Endothelial cell of umbilical vein (primary cell): ENCODE measurements around the gene BSDC1. TPM values are rescaled to one million over a fixed set of nuclear protein-coding genes. Genes with fewer than 3 reads are reported as not detected.

Source experiments
- BruUV-seq: library from RNA; stranded (reverse); fragments of 400-500 nt; replicated peaks from 2 replicates; lab custom pipeline; 2021; lab: Mats Ljungman, UMichigan
- CTCF ChIA-PET: fragments of 300-600, 350-600 bp; sonication (Branson Sonifier 250); formaldehyde crosslinking; loops from one replicate; lab custom pipeline; 2021; ENCODE audit warnings: antibody characterized with exemption, inconsistent platforms; lab: Charles Lee
- POLR2A ChIA-PET: fragments of 300-600, 350-600 bp; sonication (Branson Sonifier 250); formaldehyde crosslinking; loops from one replicate; lab custom pipeline; 2021; ENCODE audit warnings: antibody characterized with exemption, inconsistent platforms; lab: Charles Lee
- DNase-seq: peaks from one replicate; pipeline ENCODE4 v3.0.0-alpha.2; 2011; ENCODE audit warnings: low read depth, low spot score
- FAIRE-seq: peaks from 2 replicates; lab custom pipeline; 2011; peaks lifted over from hg19 to GRCh38; lab: Jason Lieb, UNC
- H2AFZ ChIP-seq: 2 replicates; pipeline ENCODE4 v1.6.0; 2012; ENCODE audit warnings: low read depth, low read length, control low read depth, inconsistent platforms
- H3K27ac ChIP-seq: 2 replicates; pipeline ENCODE4 v1.5.1; 2011; ENCODE audit warnings: low read depth, mild to moderate bottlenecking, control low read depth, low read length, moderate library complexity; ENCODE audit not compliant: insufficient read depth
- H3K27me3 ChIP-seq, 2 experiments: 2 replicates each; pipeline versions ENCODE4 v1.6.0 to v1.6.1; 2011; ENCODE audit warnings: low read length in 2 of 2, mixed read lengths in 1 of 2; ENCODE audit not compliant: control insufficient read depth in 2 of 2, insufficient read depth in 2 of 2
- H3K36me3 ChIP-seq, 2 experiments: 2 replicates in 1 of 2; 3 replicates in 1 of 2; pipeline ENCODE4 v1.5.1; 2011; ENCODE audit warnings: low read length in 2 of 2, mild to moderate bottlenecking in 1 of 2, moderate library complexity in 1 of 2; ENCODE audit not compliant: control insufficient read depth in 2 of 2, insufficient read depth in 2 of 2; ENCODE audit errors: extremely low read depth in 1 of 2
- H3K4me1 ChIP-seq: 3 replicates; pipeline ENCODE4 v1.5.1; 2011; ENCODE audit warnings: mild to moderate bottlenecking, low read length; ENCODE audit not compliant: control insufficient read depth, insufficient read depth; ENCODE audit errors: extremely low read depth
- H3K4me2 ChIP-seq: 2 replicates; pipeline ENCODE4 v1.6.1; 2011; ENCODE audit warnings: low read length, control low read depth, mixed read lengths; ENCODE audit not compliant: insufficient read depth
- H3K4me3 ChIP-seq, 3 experiments: fragments of 200-600 bp in 1 of 3; sonication (generic), shearing (Covaris generic) in 1 of 3; replicated peaks in 1 of 3; 2 replicates each; pipeline ENCODE4 v1.5.1; 2011 to 2016; ENCODE audit warnings: control low read depth in 3 of 3, low read length in 3 of 3, mild to moderate bottlenecking in 2 of 3, inconsistent platforms in 1 of 3, low read depth in 1 of 3, moderate library complexity in 1 of 3; ENCODE audit not compliant: insufficient read depth in 1 of 3
- H3K79me2 ChIP-seq: 2 replicates; pipeline ENCODE4 v1.6.0; 2012; ENCODE audit warnings: low read length, inconsistent platforms; ENCODE audit not compliant: control insufficient read depth, insufficient read depth
- H3K9ac ChIP-seq: replicated peaks from 2 replicates; pipeline ENCODE3; 2011; ENCODE audit warnings: low read length, control low read depth; ENCODE audit not compliant: insufficient read depth; ENCODE audit errors: extremely low read depth
- H3K9me1 ChIP-seq: replicated peaks from 3 replicates; pipeline ENCODE4 v1.6.0; 2011; ENCODE audit warnings: mild to moderate bottlenecking, low read length; ENCODE audit not compliant: control insufficient read depth, insufficient read depth; ENCODE audit errors: extremely low read depth
- H3K9me3 ChIP-seq: replicated peaks from 2 replicates; pipeline ENCODE4 v1.5.1; 2012; ENCODE audit warnings: low read length, inconsistent platforms; ENCODE audit not compliant: control insufficient read depth, insufficient read depth
- H4K20me1 ChIP-seq: replicated peaks from 2 replicates; pipeline ENCODE3; 2011; ENCODE audit warnings: mild to moderate bottlenecking, low read length; ENCODE audit not compliant: control insufficient read depth, insufficient read depth; ENCODE audit errors: extremely low read depth
- CTCF ChIP-seq, 2 donors: IDR thresholded peaks; 1 replicate in 1 of 2; 2 replicates in 1 of 2; pipeline ENCODE4 v1.5.1; 2011; ENCODE audit warnings: low read length in 2 of 2, mild to moderate bottlenecking in 2 of 2, moderate library complexity in 2 of 2, control low read depth in 1 of 2, inconsistent platforms in 1 of 2, low read depth in 1 of 2; ENCODE audit not compliant: insufficient read depth in 1 of 2; ENCODE audit errors: extremely low read depth in 1 of 2
- POLR2A ChIP-seq: IDR thresholded peaks from 2 replicates; pipeline ENCODE4 v1.6.1; 2012; ENCODE audit warnings: low read depth, mild to moderate bottlenecking, control low read depth, low read length
- POLR2AphosphoS5 ChIP-seq: IDR thresholded peaks from 2 replicates; pipeline ENCODE4 v1.6.1; 2012; ENCODE audit warnings: low read depth, mild to moderate bottlenecking, control low read depth, low read length, moderate library complexity; ENCODE audit not compliant: insufficient read depth
- dilution Hi-C: fragments of 300-500 bp; cut with MboI; formaldehyde crosslinking; loops from one replicate; pipeline ENCODE4 v1.15.0; 2019; ENCODE audit warnings: low sequenced_read_pairs; ENCODE audit not compliant: extremely low pct_ligation_motif_present
- intact Hi-C: fragments of 100-400 bp; cut with micrococcal nuclease; formaldehyde crosslinking; loops from one replicate; pipeline ENCODE4 v1.10.0; 2022
- polyA plus RNA-seq, 4 experiments: library from polyadenylated mRNA; depleted of rRNA in 3 of 4; stranded (reverse) in 3 of 4; unstranded in 1 of 4; fragments of >200 nt; gene quantifications; 2 replicates each; pipeline versions ENCODE4 v1.2.1 to v1.2.3, GENCODE V29; 2011 to 2012; ENCODE audit warnings: missing spikeins in 1 of 4
- total RNA-seq: library from RNA; stranded (reverse); gene quantifications from 2 replicates; pipeline ENCODE4 v1.2.3, GENCODE V29; 2021

The BSDC1 gene
- total and polyA plus RNA-seq, 2 donors (not counting 3 experiments of a cell fraction or from before 2014, with no cell fraction given), result 44.3 to 64.6 TPM

GRCh38 chr1:32335790-32336590 is 58.3 kb downstream of the BSDC1 start, which contains the start of gene MARCKSL1:
Gene MARCKSL1, minus strand, starts transcription at chr1:32336233. Its CDS starts 200 bp downstream, at chr1:32336033.
- CTCF ChIA-PET, result interaction anchor here (0.6 to 1.7 kb wide), 16 partner anchors 9 to 198 kb away, joined by 3 to 12 read pairs (median 4); partner anchors contain the start of genes CCDC28B, FAM167B, FAM229A and TSSK3
- intact Hi-C loops, result loop anchor here (1.0 to 5.0 kb wide), 6 partner anchors 15 to 114 kb away; partner anchors contain the start of genes BSDC1, EIF3I, FAM229A and TMEM234

More at GRCh38 chr1:32335790-32336590, 58.3 kb downstream of the BSDC1 start, which contains the start of gene MARCKSL1:
- Histone ChIP-seq H3K4me1 (peaks cover 14% of the 10 kb centered on the region), H4K20me1 (no peaks in the 10 kb centered on the region), H3K9me1 (no peaks in the 10 kb centered on the region), H3K79me2 (peaks cover 19% of the 10 kb centered on the region), H3K27me3 (no peaks in the 10 kb centered on the region), H3K27ac (peak within 1 kb of the TSS; percentile 49), H3K4me3 (peak within 1 kb of the TSS; percentile 28 to 87 (median 80)), H3K4me2 (peak within 1 kb of the TSS; percentile 60), H3K9me3 (no peaks in the 10 kb centered on the region), H3K9ac (peak within 1 kb of the TSS; percentile 77), H2AFZ (peak within 1 kb of the TSS; percentile 18), H3K36me3 (peaks cover 9 to 22% of the 10 kb centered on the region in 2 experiments)
- no TSS peak for BruUV-seq
- dilution Hi-C loops, result no loop called here
- peak; percentile 75 for DNase-seq
- POLR2A ChIA-PET, result interaction anchor here (0.6 to 2.2 kb wide), 36 partner anchors 9 to 315 kb away, joined by 3 to 50 read pairs (median 4); partner anchors contain the start of genes BSDC1, FAM167B, IQCC and KPNA6
- TF ChIP-seq POLR2A (peak; percentile 98), POLR2AphosphoS5 (peak; percentile 100), CTCF (IDR thresholded peaks at IDR 0.05; ENCODE audit: extremely low read depth in 1 of 2, insufficient read depth in 1 of 2, low read depth in 1 of 2, low read length in 2 of 2) (no peak)
- FAIRE-seq, result peak; percentile 66
